GM21447 (cell line): ENCODE data around the gene GPR150.
"Not testable (repeated sequence)": the region's sequence is repeated elsewhere in the genome, so short reads cannot be mapped to it uniquely, and the experiment has no call there.

ENCODE experiments used
- ATAC-seq: cut with Tn5 transposase; IDR thresholded peaks from one replicate; pipeline ENCODE4 v1.9.1; 2021; ENCODE audit not compliant: unreplicated experiment

GPR150 gene

GRCh38 chr5:95621839-95622629 lies 2.1 kb downstream of the GPR150 start:
- no peak for ATAC-seq

GRCh38 chr5:95623706-95624105 lies 3.8 kb downstream of the GPR150 start:
- no peak for ATAC-seq

GRCh38 chr5:95624368-95624767 lies 4.5 kb downstream of the GPR150 start:
- no peak for ATAC-seq

GRCh38 chr5:95626701-95627100 lies 6.8 kb downstream of the GPR150 start:
- ATAC-seq = no peak

GRCh38 chr5:95627971-95628810 lies 8.3 kb downstream of the GPR150 start:
- no peak for ATAC-seq

GRCh38 chr5:95628933-95629332 lies 9.0 kb downstream of the GPR150 start:
- ATAC-seq = no peak

- ATAC-seq = no peak
Observed at GRCh38 chr5:95630394-95630917, 10.6 kb downstream of the GPR150 start.

GRCh38 chr5:95631255-95631958 lies 11.5 kb downstream of the GPR150 start:
- no peak for ATAC-seq

GRCh38 chr5:95631991-95632675 lies 12.2 kb downstream of the GPR150 start:
- peak; percentile 92 for ATAC-seq

GRCh38 chr5:95632942-95633341 lies 13.1 kb downstream of the GPR150 start:
- not testable (repeated sequence) for ATAC-seq

GRCh38 chr5:95633671-95634070 lies 13.8 kb downstream of the GPR150 start:
- no peak for ATAC-seq

GRCh38 chr5:95634081-95634480 lies 14.2 kb downstream of the GPR150 start:
- no peak for ATAC-seq

GRCh38 chr5:95638632-95639031 lies 18.7 kb downstream of the GPR150 start:
- ATAC-seq = no peak

GRCh38 chr5:95641741-95642220 lies 21.9 kb downstream of the GPR150 start:
- ATAC-seq = no peak

GRCh38 chr5:95643152-95643551 lies 23.3 kb downstream of the GPR150 start:
- ATAC-seq = no peak

GRCh38 chr5:95644351-95645042 lies 24.6 kb downstream of the GPR150 start:
- ATAC-seq = peak; percentile 42

- not testable (repeated sequence) for ATAC-seq
Observed at GRCh38 chr5:95646226-95646568, 26.3 kb downstream of the GPR150 start.

GRCh38 chr5:95646569-95647431 lies 26.9 kb downstream of the GPR150 start, which contains the start of gene RFESD:
RFESD (plus strand) TSS chr5:95646777; CDS start chr5:95652272, 5,495 bp downstream.
- ATAC-seq = peak; percentile 92
